Right lung (tissue), 5 donors: ENCODE results near the gene ATP5MC3. TPM values are rescaled to one million over a fixed set of nuclear protein-coding genes. Genes with fewer than 3 reads are reported as not detected.

ENCODE experiments used
- DNase-seq, 2 donors: peaks; one replicate each; pipeline ENCODE4 v3.0.0-alpha.2; 2013
- polyA plus RNA-seq, 5 donors: library from polyadenylated mRNA; unstranded; fragments of 120-200 nt; gene quantifications; one replicate each; pipeline versions ENCODE4 v1.2.1 to v1.2.3, GENCODE V29; 2013; ENCODE audit warnings: inconsistent platforms in 1 of 5, low replicate concordance in 1 of 5; ENCODE audit not compliant: insufficient read length in 5 of 5, insufficient read depth in 1 of 5

Gene ATP5MC3
- polyA plus RNA-seq, 5 donors, result 172 to 223 (median 194) TPM

- no peak for DNase-seq
These were observed 10.7 kb downstream of the ATP5MC3 start for GRCh38 chr2:175170659-175171304.

- no peak for DNase-seq
These were observed 12.3 kb downstream of the ATP5MC3 start for GRCh38 chr2:175169191-175169590.

GRCh38 chr2:175168564-175168945, 13.0 kb downstream of the ATP5MC3 start:
- no peak for DNase-seq

GRCh38 chr2:175167792-175168563, 13.5 kb downstream of the ATP5MC3 start, which contains the start of gene ATF2:
Gene ATF2 (minus strand): TSS chr2:175168203. CDS start chr2:175136443, 31,760 bp downstream.
- peak; percentile 99 for DNase-seq

- DNase-seq, result peak in 1 of 2 donors; percentile 28
These were observed 14.3 kb downstream of the ATP5MC3 start for GRCh38 chr2:175167076-175167791.

- no peak for DNase-seq
These were observed 15.2 kb downstream of the ATP5MC3 start for GRCh38 chr2:175166216-175166824.

- no peak for DNase-seq
These were observed 17.3 kb downstream of the ATP5MC3 start for GRCh38 chr2:175164235-175164634.

GRCh38 chr2:175158894-175159293, 22.6 kb downstream of the ATP5MC3 start:
- no peak for DNase-seq

- no peak for DNase-seq
These were observed 25.0 kb downstream of the ATP5MC3 start for GRCh38 chr2:175156534-175156933.

GRCh38 chr2:175154661-175155082, 26.8 kb downstream of the ATP5MC3 start:
- no peak for DNase-seq

GRCh38 chr2:175152242-175152641, 29.3 kb downstream of the ATP5MC3 start:
- no peak for DNase-seq

GRCh38 chr2:175151791-175152190, 29.7 kb downstream of the ATP5MC3 start:
- no peak for DNase-seq

- DNase-seq, result no peak
These were observed 34.3 kb downstream of the ATP5MC3 start for GRCh38 chr2:175147186-175147585.

- DNase-seq, result no peak
These were observed 37.8 kb downstream of the ATP5MC3 start for GRCh38 chr2:175143678-175144077.

- DNase-seq, result no peak
These were observed 38.3 kb downstream of the ATP5MC3 start for GRCh38 chr2:175143191-175143590.

GRCh38 chr2:175140332-175140731, 41.2 kb downstream of the ATP5MC3 start:
- DNase-seq, result no peak

- no peak for DNase-seq
These were observed 43.7 kb downstream of the ATP5MC3 start for GRCh38 chr2:175137793-175138192.

GRCh38 chr2:175136334-175137215, 44.9 kb downstream of the ATP5MC3 start:
- no peak for DNase-seq

GRCh38 chr2:175135862-175136261, 45.6 kb downstream of the ATP5MC3 start:
- DNase-seq, result no peak

- no peak for DNase-seq
These were observed 46.3 kb downstream of the ATP5MC3 start for GRCh38 chr2:175135177-175135576.

- no peak for DNase-seq
These were observed 50.3 kb downstream of the ATP5MC3 start for GRCh38 chr2:175131252-175131651.
